C4-2B (cell line): ENCODE data around the gene ST6GAL2.

Experiments
- H3K27ac ChIP-seq: fragments of 450-650 bp; 2 replicates; pipeline ENCODE4 v1.5.1; 2017
- ZFX ChIP-seq: fragments of 450-650 bp; IDR thresholded peaks from 2 replicates; pipeline ENCODE4 v1.6.1; 2017
- TF ChIP-seq, protein P1 (sequence below): fragments of 450-650 bp; conservative IDR thresholded peaks from 2 replicates; pipeline ENCODE4 v1.5.1; 2017; ENCODE audit warnings: mild to moderate bottlenecking

ST6GAL2 gene

GRCh38 chr2:106876699-106877098 is 9.3 kb downstream of the ST6GAL2 start:
- TF ChIP-seq, protein P1, sequence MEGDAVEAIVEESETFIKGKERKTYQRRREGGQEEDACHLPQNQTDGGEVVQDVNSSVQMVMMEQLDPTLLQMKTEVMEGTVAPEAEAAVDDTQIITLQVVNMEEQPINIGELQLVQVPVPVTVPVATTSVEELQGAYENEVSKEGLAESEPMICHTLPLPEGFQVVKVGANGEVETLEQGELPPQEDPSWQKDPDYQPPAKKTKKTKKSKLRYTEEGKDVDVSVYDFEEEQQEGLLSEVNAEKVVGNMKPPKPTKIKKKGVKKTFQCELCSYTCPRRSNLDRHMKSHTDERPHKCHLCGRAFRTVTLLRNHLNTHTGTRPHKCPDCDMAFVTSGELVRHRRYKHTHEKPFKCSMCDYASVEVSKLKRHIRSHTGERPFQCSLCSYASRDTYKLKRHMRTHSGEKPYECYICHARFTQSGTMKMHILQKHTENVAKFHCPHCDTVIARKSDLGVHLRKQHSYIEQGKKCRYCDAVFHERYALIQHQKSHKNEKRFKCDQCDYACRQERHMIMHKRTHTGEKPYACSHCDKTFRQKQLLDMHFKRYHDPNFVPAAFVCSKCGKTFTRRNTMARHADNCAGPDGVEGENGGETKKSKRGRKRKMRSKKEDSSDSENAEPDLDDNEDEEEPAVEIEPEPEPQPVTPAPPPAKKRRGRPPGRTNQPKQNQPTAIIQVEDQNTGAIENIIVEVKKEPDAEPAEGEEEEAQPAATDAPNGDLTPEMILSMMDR = no peak
- no peak for TF ChIP-seq ZFX

DNA sequence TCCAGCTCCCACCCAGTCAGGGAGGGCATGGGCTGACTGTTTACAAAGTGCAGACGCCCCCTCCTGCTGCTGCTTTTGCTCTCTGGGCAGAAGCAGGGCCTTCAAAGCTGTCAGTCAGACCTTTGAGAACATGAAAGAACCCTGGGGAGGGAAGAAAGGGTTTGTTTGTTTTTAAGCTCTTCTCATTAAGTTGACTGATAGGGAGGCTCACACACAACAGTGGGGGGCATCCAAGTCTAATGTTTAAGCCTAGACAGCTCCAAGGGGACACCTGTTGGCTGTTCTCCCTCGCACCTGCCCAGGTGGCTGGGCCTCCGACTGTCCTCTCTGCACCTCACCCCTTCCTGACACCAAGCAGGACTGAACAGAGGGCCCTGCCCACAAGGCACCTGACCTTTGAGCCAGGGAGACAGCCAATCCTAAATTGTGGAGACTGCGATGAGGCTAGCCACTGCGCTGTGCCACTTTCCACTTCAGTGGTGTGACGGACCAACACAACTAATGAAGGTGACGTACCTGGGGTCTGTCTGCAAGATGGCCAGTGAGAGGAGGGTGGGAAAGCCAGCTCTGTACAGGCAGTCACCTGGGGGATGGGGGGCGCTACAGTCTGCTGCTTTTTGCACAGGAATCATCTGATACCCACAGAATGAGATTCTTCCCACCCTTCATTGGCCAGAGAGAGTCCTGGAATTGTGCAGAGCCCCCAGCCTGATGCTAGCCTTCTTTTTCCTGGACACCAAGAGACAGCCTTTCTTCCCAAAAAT is 16.3 kb downstream of the ST6GAL2 start:
- no peak for TF ChIP-seq ZFX
- TF ChIP-seq, protein P1 = no peak
- H3K27ac ChIP-seq = no peak overlapping the region

More at GRCh38 chr2:106876699-106877098, 9.3 kb downstream of the ST6GAL2 start:
- no peak overlapping the region for H3K27ac ChIP-seq

GRCh38 chr2:106868275-106868674 is 17.7 kb downstream of the ST6GAL2 start:
- TF ChIP-seq, protein P1 = peak; percentile 79
- TF ChIP-seq ZFX = no peak
- no peak overlapping the region for H3K27ac ChIP-seq

DNA sequence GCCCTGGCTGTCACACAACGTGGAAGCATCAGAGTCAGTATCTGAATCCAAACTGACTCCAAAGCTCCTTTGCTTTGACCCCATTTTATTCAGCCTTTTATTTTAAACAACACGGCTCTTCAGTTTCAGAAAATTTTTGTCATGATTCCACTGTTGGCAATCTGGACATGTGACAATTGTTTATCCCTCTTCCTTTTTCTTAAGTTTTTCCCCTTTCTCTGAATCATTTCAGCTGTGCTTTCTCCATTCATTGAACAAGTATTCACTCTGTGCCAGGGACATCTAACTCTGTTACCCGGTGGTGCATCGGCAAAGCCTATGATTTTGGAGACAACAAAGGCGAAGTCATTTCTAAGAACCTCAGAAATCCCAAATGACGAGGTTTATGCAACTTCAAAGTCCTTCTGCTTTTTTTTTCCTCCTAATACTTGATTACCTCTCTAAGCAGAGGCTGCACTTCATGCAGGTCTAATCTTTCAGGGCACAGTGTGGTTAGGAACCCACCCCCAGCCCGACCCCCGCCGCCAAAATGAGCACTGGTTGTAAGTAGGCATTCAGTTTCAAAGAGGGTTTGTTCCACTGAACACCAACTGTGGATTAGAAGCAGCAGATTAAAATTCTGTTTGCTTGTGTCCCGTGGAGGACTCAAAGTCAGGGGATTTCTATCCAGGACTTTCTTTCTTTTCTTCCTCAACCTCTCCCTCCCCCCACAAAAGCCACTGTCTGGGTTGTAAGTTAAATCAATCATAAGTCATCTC is 18.6 kb downstream of the ST6GAL2 start:
- no peak overlapping the region for H3K27ac ChIP-seq
- TF ChIP-seq, protein P1 = no peak
- TF ChIP-seq ZFX = no peak

- TF ChIP-seq ZFX = no peak
- no peak overlapping the region for H3K27ac ChIP-seq
Measured at GRCh38 chr2:106866641-106867040, 19.3 kb downstream of the ST6GAL2 start.

DNA sequence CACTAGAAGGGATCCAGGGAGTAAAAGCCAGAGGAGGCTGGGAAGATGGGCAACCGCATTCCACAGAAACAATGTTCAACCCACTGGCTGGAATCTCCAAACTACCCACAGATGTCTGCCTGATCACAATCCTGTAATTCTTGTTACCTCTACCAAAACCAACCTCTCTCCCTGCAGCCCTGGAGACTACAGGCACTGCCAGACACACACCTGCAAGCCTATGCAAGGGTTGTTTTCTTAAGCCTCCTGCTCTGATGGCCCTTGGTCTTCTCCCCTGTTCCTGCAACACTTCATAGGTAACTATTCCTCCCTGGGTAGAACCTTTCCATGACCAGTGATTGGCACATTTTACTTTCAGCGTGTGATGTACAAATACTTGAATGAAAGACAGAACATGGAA is 21.9 kb downstream of the ST6GAL2 start:
- TF ChIP-seq, protein P1 = no peak
- no peak for TF ChIP-seq ZFX
- no peak overlapping the region for H3K27ac ChIP-seq

DNA sequence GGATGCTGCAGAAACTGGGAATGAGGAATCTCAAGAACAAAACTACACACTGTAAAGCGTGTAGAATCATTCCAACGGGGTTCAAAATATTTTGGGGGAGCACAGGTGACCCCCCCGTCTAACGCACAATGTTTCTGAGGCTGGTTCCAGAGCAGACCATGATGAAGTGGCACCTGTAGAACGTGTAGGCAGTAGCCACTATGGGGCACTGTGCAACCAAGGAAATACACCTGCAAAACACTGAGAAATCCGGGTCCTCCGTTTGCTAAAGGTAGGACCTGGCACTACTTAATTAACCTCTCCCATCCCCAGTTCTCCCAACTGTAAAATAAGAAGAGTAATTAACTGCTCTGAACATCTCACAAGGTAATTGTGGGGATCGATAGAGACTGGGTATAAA is 22.6 kb downstream of the ST6GAL2 start:
- H3K27ac ChIP-seq = no peak overlapping the region
- TF ChIP-seq ZFX = no peak
- TF ChIP-seq, protein P1 = peak; percentile 56
